Measurements from ENCODE around the gene ALKAL2.

Gene ALKAL2

DNA sequence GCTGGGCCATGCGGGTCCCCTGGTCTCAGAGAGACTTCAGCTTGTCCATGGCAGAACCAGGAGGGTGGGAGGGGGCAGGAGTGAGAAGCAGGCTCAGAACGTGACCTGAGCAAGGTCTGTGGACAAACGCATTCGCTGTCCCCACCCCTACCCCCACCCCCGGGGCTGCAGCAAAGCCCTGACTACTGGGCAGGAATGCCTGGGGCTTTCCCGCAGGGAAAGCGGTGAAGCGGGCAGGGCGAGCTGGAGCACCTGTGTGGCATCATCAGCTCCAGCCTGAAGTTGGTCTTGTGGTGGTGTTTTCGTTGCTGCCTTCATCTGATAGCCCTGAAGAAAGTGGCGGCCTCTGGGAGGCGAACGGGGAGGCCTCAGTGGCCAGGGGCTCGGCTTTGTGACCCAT is 26.1 kb upstream of the ALKAL2 start:
- H3K27me3 ChIP-seq (ENCODE audit: low read depth), result no peaks in the 10 kb centered on the region
- no peak for DNase-seq (ENCODE audit: low spot score in 2 of 2)
- H3K4me1 ChIP-seq, result no peaks in the 10 kb centered on the region
- no peaks in the 10 kb centered on the region for H3K9me3 ChIP-seq
- H3K4me3 ChIP-seq, result no peak overlapping the region
- in situ Hi-C loops (cut with MboI; ENCODE audit: low sequenced_read_pairs), result no loop called here
- no peaks in the 10 kb centered on the region for H3K36me3 ChIP-seq (replicated peaks)

DNA sequence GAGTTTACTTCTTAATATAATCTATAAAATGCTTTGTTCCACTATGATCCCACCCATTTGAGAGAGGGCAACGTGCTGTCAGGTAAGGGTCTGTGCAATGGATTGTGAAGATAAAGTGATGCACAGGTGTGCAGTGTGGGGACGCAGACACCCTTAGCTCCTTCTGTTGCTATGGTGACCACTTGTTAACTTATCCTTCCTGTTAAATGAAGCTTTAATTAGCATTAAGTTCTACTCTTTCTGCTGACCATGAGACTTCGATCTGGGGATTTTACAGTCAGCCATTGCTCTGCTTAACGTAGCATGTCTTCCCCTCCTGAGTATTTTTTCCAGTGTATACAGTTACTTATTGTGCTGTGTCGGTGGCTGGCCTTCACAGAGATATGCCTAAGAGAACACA is 23.1 kb upstream of the ALKAL2 start:
- no peak overlapping the region for H3K4me3 ChIP-seq
- no peaks in the 10 kb centered on the region for H3K9me3 ChIP-seq
- no peak for DNase-seq (ENCODE audit: low spot score in 2 of 2)
- no peaks in the 10 kb centered on the region for H3K36me3 ChIP-seq (replicated peaks)
- no peaks in the 10 kb centered on the region for H3K27me3 ChIP-seq (ENCODE audit: low read depth)
- H3K4me1 ChIP-seq, result no peaks in the 10 kb centered on the region
- in situ Hi-C loops (cut with MboI; ENCODE audit: low sequenced_read_pairs), result no loop called here

DNA sequence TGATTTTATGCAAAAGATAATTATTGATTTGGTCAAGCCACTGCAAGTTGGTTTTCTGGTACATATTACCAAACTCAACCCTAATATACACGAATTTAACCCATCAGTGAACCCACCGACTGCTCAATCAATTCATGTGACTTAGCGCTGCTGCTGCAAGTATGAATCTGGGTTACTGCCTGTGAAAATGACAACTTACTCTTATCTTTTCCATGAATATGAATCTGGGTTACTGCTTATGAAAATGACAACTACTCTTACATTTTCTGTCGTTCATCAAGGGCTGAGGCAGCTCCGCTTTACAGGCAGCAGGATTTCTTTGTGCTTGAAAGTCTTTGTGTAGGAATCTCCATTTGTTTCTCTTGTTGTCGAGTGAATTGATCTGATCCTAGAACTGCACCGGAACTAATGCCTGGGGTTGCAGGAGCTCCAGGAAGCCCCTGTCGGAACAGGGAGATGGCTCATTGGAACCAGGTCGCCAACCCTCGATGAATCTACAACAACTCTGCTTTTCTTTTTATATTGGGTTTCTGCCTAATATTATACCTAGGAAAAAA is 22.1 kb upstream of the ALKAL2 start:
- H3K4me1 ChIP-seq, result no peaks in the 10 kb centered on the region
- no peak for DNase-seq (ENCODE audit: low spot score in 2 of 2)
- no peaks in the 10 kb centered on the region for H3K9me3 ChIP-seq
- H3K4me3 ChIP-seq, result no peak overlapping the region
- H3K27me3 ChIP-seq (ENCODE audit: low read depth), result no peaks in the 10 kb centered on the region
- no peaks in the 10 kb centered on the region for H3K36me3 ChIP-seq (replicated peaks)
- in situ Hi-C loops (cut with MboI; ENCODE audit: low sequenced_read_pairs), result no loop called here

DNA sequence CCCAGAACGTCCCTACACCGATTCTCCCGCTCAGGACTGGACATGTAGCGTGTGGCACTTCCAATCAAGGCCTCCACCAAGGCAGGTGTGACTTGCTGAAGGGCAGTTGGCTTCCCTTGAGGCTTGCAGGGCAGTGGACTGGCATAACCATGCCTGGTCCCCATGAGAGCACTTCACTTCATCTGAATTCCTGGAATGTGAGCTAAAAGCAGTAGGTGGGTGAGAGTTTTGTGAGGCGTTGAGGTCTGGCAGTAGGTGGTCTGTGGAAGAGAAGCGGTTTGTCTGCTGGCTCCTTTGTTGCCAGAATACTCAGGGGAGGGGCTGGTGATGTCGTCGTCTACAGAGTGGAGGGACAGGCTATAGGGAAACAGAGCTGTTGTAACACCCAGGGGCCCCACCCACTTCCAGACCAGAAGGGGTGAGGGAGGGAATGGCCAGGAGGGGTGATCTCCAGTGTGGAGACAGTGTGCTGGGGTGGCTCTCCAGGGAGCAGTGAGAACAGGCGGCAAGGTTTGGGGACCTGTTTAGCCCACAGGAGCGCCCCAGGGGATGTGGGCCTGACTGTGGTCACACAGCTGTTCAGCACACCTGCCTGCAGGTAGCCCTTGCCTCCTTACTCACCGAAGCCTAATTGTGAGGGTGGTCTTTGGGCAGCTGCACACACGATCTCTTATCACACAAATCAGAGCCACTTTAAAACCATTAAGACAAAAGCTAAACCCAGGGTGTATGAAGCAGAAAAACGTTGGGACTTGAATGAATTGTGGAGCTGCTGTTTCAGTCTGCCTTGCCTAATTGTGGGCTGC is 21.5 kb upstream of the ALKAL2 start:
- no peaks in the 10 kb centered on the region for H3K9me3 ChIP-seq
- H3K36me3 ChIP-seq (replicated peaks), result no peaks in the 10 kb centered on the region
- H3K4me3 ChIP-seq, result no peak overlapping the region
- in situ Hi-C loops (cut with MboI; ENCODE audit: low sequenced_read_pairs), result no loop called here
- H3K27me3 ChIP-seq (ENCODE audit: low read depth), result no peaks in the 10 kb centered on the region
- DNase-seq (ENCODE audit: low spot score in 2 of 2), result no peak
- H3K4me1 ChIP-seq, result no peaks in the 10 kb centered on the region

DNA sequence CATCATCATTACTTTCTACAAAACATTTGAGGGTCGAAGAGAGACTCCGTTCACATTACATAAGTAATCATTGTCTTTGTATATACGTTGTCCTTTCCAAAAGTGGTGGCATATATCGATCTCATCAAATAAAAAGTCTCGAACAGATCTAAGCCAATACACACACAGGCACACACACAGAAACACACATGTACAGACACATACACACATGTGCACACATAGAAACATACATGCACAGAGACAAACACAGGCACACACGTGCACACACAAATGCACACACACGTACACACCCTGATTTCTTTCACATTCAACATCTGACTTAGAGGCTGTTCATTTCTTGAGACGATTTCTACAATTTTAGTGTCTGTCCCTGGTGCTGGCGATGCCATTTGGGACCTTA is 17.5 kb upstream of the ALKAL2 start:
- in situ Hi-C loops (cut with MboI; ENCODE audit: low sequenced_read_pairs), result no loop called here
- Histone ChIP-seq H3K4me1 (no peaks in the 10 kb centered on the region), H3K4me3 (no peak overlapping the region), H3K36me3 (replicated peaks) (no peaks in the 10 kb centered on the region), H3K9me3 (no peaks in the 10 kb centered on the region), H3K27me3 (ENCODE audit: low read depth) (no peaks in the 10 kb centered on the region)
- no peak for DNase-seq (ENCODE audit: low spot score in 2 of 2)

- no peak overlapping the region for H3K4me3 ChIP-seq
- DNase-seq (ENCODE audit: low spot score in 2 of 2), result no peak
- H3K27me3 ChIP-seq (ENCODE audit: low read depth), result no peaks in the 10 kb centered on the region; the same call in 1 of the 2 replicates
- H3K36me3 ChIP-seq (replicated peaks), result no peaks in the 10 kb centered on the region
- H3K4me1 ChIP-seq, result no peaks in the 10 kb centered on the region
- in situ Hi-C loops (cut with MboI; ENCODE audit: low sequenced_read_pairs), result no loop called here
- no peaks in the 10 kb centered on the region for H3K9me3 ChIP-seq
These were observed 8.5 kb upstream of the ALKAL2 start for GRCh38 chr2:296354-296753.

- in situ Hi-C loops (cut with MboI; ENCODE audit: low sequenced_read_pairs), result no loop called here
- no peaks in the 10 kb centered on the region for H3K4me1 ChIP-seq
- DNase-seq (ENCODE audit: low spot score in 2 of 2), result no peak
These were observed 7.2 kb upstream of the ALKAL2 start for GRCh38 chr2:295090-295489.

DNA sequence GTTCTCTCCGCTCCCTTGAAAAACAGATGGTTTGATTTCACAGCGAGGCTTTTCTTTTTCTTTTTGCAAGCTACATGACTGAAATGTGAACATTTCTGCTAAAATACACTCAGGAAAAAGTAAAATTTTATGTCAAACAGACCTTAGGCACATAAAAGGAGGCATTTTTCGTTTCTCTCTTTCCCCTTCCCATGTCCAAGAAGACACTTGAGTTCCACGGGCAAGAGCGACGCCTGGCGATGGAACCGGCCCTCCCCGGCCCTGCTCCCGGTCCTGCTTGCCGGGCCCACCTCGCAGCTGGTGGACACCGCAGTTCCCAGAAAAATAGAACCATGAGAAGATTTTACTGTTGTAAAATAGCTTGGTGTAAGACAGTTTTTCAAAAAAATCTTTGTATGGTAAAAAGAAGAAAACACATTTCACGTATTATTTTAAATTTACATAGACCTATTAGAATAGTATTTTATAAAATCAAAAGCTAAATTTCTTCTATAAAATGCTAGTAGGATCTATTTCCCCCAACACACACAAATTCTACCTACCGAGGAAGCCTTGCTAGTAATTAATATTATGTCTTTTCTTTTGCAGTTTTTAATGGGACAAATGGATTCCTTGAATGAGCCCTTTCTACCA is 2.3 kb upstream of the ALKAL2 start:
- DNase-seq (ENCODE audit: low spot score in 2 of 2), result peak; percentile 31 to 76
- Histone ChIP-seq H3K9me3 (no peaks in the 10 kb centered on the region), H3K36me3 (replicated peaks) (no peaks in the 10 kb centered on the region), H3K4me1 (no peaks in the 10 kb centered on the region), H3K27me3 (ENCODE audit: low read depth) (peaks cover 31% of the 10 kb centered on the region), H3K4me3 (peak overlapping the region; percentile 15)
- in situ Hi-C loops (cut with MboI; ENCODE audit: low sequenced_read_pairs), result no loop called here

More at GRCh38 chr2:295090-295489, 7.2 kb upstream of the ALKAL2 start:
- Histone ChIP-seq H3K9me3 (no peaks in the 10 kb centered on the region), H3K4me3 (no peak overlapping the region), H3K36me3 (replicated peaks) (no peaks in the 10 kb centered on the region), H3K27me3 (ENCODE audit: low read depth) (peaks cover 8% of the 10 kb centered on the region)

- Histone ChIP-seq H3K4me3 (peak overlapping the region; percentile 15), H3K36me3 (replicated peaks) (no peaks in the 10 kb centered on the region), H3K4me1 (no peaks in the 10 kb centered on the region), H3K27me3 (ENCODE audit: low read depth) (peaks cover 31% of the 10 kb centered on the region), H3K9me3 (no peaks in the 10 kb centered on the region)
- in situ Hi-C loops (cut with MboI; ENCODE audit: low sequenced_read_pairs), result no loop called here
- DNase-seq (ENCODE audit: low spot score in 2 of 2), result no peak
These were observed 1.6 kb upstream of the ALKAL2 start for GRCh38 chr2:289362-290089.

GRCh38 chr2:288758-289361 is 969 bp upstream of the ALKAL2 start:
- Histone ChIP-seq H3K9me3 (no peaks in the 10 kb centered on the region), H3K27me3 (ENCODE audit: low read depth) (peaks cover 31% of the 10 kb centered on the region), H3K4me3 (peak overlapping the region; percentile 15; the same call in 1 of the 2 replicates), H3K4me1 (no peaks in the 10 kb centered on the region), H3K36me3 (replicated peaks) (no peaks in the 10 kb centered on the region)
- DNase-seq (ENCODE audit: low spot score in 2 of 2), result no peak
- in situ Hi-C loops (cut with MboI; ENCODE audit: low sequenced_read_pairs), result no loop called here

DNA sequence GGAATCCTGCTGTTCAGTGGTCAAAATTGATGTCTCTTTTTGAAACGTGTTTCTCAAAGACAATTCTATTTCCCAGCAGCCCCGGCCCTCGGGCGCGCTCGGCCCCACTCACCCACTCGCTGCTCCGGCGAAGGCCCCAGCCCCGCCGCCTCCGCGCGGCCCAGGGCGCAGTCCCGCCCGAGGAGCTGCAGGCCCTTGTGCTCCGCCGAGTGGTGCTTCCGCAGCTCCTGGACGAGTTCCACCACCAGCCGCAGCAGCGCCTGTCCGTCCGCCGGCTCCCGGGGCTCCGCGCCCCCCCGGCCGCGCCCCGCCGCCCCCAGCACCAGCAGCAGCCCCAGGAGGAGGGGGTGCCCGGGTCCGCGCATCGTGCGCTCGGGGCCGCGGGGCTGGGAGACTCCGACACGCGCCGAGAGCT is 413 bp downstream of the ALKAL2 start:
- Histone ChIP-seq H3K4me3 (no peak overlapping the region), H3K27me3 (ENCODE audit: low read depth) (peaks cover 31% of the 10 kb centered on the region)
- DNase-seq (ENCODE audit: low spot score in 2 of 2), result no peak

DNA sequence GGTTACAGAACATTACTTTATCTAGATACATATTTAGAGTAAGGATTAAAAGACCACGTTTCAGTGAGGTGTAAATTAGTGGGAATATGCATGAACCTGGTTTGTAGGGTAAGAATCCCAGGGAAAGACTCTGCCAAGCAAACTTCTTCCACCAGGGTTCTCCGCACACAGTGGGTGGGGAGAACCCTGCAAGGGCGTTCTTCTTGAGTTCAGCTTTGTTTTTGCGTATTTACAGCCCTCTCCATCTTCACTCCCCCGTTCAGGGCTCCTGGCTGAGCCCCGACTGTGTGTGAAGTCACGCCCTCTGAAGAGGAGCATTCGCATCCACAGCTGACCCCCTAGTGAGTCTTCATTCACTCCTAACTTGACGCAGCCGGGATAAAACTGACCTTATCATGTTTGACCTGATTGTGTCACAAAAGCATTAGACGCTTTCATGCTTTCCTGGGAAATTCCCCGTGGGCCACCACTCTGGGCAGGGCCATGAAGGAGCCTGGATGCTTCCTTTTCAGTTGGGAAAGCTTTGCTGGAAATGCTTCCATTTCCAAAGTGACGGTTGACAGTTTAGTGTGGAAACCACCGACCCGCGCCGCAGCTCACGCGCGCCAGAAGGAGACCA is 1.0 kb downstream of the ALKAL2 start:
- no peak for DNase-seq (ENCODE audit: low spot score in 2 of 2)
- peaks cover 31% of the 10 kb centered on the region for H3K27me3 ChIP-seq (ENCODE audit: low read depth)
- in situ Hi-C loops (cut with MboI; ENCODE audit: low sequenced_read_pairs), result no loop called here
- H3K9me3 ChIP-seq, result no peaks in the 10 kb centered on the region
- no peaks in the 10 kb centered on the region for H3K4me1 ChIP-seq
- no peaks in the 10 kb centered on the region for H3K36me3 ChIP-seq (replicated peaks)
- no peak overlapping the region for H3K4me3 ChIP-seq

More for the DNA sequence above, 413 bp downstream of the ALKAL2 start:
- no peaks in the 10 kb centered on the region for H3K36me3 ChIP-seq (replicated peaks)
- no peaks in the 10 kb centered on the region for H3K4me1 ChIP-seq
- H3K9me3 ChIP-seq, result no peaks in the 10 kb centered on the region
- in situ Hi-C loops (cut with MboI; ENCODE audit: low sequenced_read_pairs), result no loop called here

DNA sequence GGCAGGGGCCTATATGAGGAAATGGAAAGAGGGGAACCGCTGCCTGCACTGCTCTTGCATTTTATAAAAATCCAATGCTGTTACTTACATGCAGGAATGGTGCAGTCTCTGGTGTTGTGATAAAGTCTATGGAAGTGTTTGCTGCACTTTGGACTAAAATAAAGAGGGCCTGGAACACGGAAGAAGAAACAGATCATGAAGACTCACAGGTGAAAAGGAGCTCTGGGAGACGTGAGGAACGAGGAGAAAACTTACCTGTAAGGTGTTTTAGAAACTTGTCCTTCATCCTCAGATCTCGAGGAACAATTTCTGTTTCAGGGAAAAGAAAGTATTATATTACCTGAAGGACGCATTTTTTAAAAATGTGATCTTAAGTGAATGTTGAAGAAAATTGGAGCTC is 1.9 kb downstream of the ALKAL2 start:
- in situ Hi-C loops (cut with MboI; ENCODE audit: low sequenced_read_pairs), result no loop called here

More for the DNA sequence above, 1.9 kb downstream of the ALKAL2 start:
- no peak overlapping the region for H3K4me3 ChIP-seq
- no peak for DNase-seq (ENCODE audit: low spot score in 2 of 2)
- no peaks in the 10 kb centered on the region for H3K9me3 ChIP-seq
- H3K36me3 ChIP-seq (replicated peaks), result 0 out of 2 replicates have a peak, but pooled peaks cover 2% of the 10 kb centered on the region
- H3K27me3 ChIP-seq (ENCODE audit: low read depth), result peaks cover 31% of the 10 kb centered on the region
- H3K4me1 ChIP-seq, result no peaks in the 10 kb centered on the region

Data from HAP-1 (cell line).